Bone marrow (tissue), 2 donors: ENCODE results near the gene GMDS.
"Not testable (repeated sequence)": the region's sequence is repeated elsewhere in the genome, so short reads cannot be mapped to it uniquely, and the experiment has no call there.

Experiments used
- DNase-seq, 2 donors: peaks; one replicate each; lab custom pipeline; 2025; lab: John Stamatoyannopoulos, UW

GMDS gene

DNA sequence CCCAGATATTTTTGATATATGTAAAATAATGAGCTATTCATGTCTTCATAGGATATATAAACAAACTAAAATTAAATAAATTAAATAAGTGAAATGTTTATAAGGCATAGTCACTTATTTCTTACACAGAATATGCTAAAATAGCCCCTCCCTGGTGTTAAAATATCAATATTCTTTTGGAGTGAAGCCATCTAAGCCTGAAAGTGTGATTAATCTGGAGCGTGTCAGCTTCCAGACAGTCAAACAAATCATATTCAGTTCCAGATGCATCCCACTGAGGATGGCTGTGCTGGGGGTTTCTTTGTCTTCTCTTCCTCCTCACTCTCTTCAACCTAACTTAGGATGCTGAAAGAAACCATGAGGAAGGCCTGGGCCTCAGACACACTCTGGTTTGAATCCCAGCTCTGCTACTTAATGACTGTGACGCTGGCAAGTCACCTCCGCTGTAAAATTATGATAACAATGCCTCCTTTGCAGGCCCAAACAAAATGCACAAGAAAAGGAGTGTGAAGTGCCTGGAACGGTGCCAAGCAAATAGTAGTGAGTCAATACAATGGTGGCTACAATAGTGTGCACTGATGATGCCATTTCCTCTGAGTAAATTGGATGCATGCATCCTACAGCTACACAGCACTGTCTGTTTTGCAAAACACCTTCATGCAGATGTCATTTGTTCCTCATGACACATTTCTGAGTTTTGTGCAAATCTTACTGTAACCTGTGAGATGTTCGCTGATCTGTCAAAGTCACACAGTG is 474.3 kb downstream of the GMDS start:
- DNase-seq = no peak

DNA sequence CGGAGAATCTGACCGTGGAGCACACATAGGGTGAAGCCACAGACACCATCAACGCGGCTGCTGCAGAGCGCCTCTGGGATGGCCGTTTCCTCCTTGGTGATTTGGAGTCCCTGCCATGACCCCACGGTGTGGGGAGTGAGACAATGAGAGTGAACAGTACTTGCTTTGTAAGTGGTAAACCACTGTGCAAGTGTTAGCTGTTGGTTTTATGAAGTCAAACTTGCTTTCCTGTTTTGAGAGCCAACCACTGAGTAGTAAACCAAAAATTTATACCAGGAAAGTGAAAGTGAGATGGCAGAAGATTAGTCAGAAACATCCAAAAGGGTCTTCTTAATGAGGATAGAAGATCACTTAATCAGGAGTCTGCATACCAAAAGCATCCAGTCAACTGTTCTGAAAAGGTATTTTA is 475.0 kb downstream of the GMDS start:
- DNase-seq = no peak

DNA sequence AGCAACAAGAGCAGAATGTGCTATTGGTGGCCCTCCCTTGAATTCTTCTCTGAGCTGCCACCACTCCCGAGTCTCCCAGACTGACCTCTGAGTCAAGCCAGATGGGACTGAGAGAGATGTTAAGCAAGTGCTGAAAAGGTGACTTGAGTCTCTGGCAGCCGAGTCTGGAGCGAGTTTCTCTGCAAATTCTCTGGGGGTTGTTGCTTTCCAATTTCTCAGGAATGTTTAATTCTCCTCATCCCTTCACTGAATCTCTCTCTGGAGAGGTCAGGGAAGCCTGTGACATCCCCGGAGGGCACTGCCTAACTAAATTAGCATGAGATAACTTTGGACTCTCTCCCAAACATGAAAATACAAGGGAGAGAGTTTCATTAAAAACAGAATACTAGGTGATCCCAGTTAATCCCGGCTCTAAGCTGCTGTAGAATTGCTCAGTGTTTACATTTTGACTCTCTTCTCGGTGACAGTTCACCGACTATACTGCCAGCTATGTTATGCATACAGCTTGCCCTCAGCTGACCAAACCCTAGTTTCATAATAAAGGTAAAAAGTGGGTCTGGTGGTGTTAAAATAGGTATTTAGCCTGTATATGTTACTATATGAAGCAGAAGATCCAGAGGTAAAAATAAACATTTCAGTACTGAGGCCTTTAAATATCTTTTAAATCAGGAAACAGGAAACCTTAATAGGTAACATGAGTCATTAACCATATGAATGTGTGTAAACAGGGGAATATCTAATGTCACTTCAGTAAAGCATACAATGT is 477.7 kb downstream of the GMDS start:
- DNase-seq = no peak

DNA sequence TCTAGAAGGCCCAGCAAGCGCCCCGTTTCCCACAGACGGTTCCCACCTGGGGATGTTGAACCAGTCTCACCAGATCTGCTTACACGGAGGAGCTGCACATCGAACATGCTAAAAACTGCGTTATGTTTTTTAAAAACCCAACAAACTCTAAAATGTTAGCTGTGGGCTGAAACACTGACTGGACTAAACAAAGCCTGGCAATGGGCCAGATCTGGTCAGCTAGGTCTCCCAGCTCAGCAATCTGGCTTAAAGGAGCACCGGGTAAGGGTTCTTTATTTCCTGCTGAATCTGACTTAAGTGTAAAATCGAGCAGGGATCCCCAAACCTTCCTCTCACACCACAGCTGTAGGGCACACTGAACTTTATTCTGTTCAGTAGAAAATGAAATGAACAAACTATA is 478.8 kb downstream of the GMDS start:
- no peak for DNase-seq

DNA sequence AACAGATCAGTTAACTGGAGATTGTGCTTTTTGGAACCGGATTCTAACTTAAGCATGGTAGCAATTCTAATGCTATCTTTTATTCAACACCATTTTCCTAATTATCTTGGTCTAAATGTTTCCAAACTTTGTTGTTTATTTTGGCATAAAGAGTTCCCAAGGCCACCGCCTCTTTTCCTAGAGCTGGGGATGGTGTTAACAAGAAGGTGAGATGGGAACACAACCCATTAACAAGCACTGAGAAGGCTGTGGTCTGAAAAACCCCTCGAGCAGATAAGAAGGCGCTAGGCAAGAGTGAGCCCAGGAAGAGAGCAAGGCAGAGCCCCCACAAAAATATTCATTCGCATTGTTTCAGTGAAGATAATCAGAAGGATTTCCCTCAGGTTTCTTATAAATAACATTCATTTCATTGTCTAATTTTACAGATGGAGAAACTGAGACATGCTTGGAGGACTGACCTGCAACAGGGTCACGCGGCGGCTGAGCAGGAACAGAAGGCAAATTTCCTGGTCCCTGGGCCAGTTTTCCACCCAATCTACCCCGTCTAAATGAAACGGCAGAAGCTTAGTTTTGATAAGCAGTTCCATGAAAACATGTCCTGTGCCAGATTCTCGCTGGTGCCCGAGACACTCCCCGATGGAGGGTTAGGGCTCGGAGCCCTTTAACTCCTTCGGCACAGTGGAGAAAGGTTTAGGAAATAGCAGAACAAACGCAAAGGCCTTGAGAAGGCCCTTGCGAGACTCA is 480.1 kb downstream of the GMDS start:
- DNase-seq = no peak

DNA sequence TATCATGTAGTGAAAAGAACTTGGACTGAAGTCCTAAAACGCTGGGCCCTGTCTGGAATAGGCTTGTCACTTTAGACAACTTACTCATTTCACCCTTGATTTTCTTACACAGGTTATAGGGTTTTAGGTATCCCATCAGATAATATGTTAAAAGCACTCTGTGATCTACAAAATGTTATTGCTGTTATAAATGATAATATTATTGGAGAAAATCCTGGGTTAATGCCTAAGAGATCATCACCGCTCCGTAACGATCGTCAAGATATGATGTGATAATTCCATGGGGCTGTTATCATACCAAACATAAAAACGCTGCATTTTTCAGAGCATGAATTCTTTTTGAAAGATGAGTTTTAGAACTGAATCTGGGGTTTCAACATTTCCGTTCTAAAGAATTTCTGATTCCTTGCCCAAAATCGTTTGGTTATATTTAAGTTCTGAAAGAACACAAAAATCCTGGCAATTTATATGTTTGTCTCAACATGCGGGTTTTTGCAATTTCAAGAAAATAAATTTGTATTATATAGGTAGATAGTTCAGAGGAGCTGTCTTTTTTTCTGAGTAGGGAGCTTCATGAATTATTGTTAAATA is 480.9 kb downstream of the GMDS start:
- DNase-seq = no peak

DNA sequence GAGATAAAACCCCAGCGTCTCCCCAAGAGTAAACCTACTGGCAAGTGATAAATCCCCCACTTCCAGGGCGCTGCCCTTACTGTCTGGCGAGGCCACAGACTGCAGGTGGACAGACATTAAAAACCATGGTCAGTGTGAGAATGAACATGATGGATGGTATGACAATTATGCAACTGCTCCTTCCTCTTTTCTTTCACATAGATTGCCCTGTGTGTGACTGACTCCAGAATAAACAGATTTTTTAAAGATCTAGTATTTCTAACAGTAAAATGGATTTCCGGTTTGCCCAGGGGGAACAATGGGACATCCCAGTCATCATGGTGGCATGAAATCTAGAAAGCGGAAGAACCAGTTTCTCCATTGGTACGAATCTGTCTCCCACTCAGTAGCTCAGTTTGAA is 482.0 kb downstream of the GMDS start:
- DNase-seq = no peak

DNA sequence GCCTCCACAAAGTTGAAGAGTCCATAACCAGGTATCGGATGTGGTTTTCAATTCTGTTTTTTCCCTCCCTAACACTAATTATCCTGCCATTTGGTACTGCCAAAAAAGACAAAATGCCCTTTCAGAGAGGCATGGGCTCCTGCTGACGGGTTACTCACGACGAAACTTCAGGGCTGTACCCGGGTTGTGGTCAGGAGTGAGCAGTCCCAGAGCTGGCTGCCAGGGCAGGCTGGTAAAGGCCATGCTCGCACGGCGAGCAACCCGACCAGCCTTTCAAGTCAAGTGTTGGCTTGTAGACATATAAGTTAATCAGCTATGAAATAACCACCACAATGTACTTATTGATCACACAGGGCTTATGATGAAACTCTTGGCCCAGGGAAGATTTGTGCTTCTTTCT is 483.2 kb downstream of the GMDS start:
- no peak for DNase-seq

DNA sequence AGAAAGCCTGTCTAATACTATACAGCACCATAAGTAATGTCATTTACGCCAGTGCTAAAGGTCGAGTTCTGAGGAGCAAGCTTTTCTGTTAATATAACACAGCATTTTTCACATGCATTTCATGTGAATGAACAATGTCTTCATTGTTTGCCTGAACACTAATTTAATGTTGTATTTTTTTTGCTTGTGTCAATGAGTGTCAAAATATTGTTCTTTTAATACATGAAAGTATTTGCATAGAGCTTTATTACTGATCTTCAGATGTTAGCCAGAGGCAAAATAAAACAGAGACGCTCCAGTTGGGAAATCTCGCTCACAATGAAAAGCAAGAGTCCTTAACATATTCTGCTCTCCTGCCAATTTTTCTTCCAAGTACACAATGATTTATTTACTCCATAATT is 483.9 kb downstream of the GMDS start:
- no peak for DNase-seq

DNA sequence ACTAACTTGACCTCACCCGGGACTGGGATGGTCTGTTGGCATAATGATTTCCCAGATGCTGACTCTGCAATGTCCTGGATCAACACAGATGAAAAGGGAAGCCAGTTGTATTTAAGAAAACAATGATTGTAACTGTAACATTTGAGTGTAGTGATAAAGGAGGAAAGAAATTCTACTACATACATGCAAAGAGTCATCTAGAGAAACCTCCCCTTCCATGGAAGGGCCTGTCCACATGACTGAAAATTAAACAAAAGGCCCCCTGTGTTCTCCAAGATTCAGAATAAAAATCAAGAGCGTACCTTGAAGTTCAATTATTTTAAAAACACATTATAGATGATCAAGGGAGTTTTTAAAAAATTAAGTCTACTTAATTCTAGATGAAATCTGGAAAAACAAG is 484.5 kb downstream of the GMDS start:
- DNase-seq = no peak

DNA sequence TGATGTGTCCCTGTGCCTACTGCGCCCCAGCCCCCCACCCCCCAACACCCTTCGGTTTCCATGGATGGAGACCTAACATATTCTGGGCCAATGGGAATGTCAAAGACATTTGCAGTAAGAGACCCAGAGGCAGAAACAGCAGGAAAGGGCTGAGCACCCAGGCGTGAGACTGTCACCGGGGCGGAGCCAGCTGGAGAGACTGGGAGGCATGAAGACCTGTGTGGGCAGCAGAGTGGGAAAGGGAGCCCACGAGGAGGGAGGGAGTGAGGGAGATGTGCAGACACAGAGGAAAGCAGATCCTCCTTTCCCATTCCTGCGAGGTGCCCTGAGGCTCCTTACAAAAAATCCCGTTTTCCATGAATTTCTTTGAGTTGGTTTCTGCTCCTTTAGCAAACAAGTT is 485.5 kb downstream of the GMDS start:
- no peak for DNase-seq

DNA sequence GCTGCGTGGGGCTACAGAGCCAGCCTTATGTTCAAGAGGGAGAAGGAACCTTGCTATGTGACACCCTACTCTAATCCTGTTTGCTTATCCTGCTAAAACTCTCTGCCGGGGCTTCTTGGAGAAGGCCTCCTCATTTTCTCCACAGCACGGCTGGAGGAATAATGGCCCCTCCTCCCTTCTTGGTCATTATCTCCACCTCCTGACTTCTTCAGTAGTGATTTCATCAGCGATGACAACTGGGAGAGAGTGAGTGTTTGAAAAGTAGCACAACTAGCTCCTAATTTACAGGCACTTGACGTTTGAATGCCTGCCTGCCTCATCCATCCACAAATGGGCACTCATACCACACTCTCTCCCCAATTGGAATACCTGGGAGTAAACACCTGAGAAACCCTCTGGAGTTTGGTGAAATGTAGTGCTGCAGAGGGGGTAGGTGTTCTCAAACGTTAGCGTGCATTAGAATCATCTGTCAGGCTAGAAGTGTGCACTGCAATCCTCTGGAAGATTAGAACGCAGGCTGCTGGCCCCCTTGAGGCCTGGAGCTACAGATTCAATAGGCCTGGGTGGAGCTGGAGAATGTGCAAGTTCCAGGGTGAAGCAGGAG is 487.2 kb downstream of the GMDS start:
- DNase-seq = no peak

DNA sequence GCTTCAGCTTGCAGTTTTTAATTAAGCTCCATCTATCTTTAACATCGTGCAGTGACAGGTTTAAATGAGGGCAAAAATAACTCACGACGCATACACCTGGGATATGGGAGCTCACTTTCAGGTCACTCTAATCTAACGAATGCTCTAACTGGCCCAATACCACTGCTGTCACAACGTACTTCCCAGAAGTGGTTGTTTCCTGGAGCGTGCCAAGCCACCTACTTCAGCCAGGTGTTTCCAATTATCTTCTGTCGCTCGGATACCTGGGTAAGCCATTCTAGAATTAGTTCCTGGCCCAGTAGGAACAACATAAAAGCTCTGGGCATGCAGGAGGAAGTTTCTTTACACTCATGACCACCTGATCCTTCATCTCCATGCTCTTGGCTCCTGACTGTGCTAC is 488.3 kb downstream of the GMDS start:
- no peak for DNase-seq

DNA sequence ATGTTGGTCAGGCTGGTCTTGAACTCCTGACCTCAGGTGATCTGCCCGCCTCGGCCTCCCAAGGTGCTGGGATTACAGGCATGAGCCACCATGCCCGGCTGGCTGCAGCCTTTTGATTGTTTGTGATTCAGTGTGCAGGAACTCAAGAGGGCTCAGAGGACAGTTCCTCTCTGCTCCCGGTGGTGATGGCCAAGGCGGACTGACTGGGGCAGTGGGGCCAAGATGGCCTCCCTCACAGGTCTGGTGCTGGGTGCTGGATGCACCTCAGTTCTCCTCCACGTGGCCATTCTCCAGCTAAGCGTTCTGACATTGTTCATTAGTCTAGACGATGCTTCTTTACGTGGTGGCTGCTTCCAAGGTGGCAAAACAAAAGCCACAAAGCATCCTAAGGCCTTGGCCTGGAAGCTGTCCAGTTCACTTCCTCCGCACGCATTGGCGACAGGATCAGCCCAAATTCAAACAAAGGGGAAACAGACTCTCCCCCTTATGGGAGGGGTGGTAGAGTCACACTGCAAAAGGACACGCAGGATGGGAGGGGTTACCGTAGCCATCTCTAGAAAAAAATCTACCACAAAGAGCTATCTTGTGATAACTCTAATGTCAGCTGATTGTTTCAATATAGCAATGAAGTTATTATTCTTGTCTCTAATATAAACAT is 488.8 kb downstream of the GMDS start:
- DNase-seq = no peak

DNA sequence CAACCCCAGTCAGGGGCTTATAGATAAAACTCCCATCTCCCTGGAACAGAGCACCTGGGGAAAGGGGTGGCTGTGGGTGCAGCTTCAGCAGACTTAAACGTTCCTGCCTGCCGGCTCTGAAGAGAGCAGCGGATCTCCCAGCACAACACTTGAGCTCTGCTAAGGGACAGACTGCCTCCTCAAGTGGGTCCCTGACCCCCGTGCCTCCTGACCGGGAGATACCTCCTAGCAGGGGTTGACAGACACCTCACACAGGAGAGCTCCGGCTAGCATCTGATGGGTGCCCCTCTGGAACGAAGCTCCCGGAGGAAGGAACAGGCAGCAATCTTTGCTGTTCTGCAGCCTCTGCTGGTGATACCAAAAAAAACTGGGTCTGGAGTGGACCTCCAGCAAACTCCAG is 494.3 kb downstream of the GMDS start:
- DNase-seq = not testable (repeated sequence)

DNA sequence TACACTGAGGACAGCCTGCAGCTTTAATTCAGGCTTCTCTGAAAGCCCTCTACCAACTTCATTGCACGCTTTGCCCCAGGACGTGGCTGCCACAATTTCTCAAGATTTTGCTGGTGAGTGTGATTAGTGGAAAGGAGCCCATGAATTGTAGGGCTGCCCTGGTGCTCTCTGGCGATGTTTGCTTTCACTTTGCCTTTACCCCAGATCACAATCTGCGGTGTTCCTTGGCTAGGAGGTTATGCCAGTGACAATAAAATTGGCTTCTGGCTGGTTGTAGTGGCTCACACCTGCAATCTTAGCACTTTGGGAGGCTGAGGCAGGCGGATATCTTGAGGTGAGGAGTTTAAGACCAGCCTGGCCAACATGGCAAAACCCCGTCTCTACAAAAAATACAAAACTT is 496.4 kb downstream of the GMDS start:
- DNase-seq = no peak

DNA sequence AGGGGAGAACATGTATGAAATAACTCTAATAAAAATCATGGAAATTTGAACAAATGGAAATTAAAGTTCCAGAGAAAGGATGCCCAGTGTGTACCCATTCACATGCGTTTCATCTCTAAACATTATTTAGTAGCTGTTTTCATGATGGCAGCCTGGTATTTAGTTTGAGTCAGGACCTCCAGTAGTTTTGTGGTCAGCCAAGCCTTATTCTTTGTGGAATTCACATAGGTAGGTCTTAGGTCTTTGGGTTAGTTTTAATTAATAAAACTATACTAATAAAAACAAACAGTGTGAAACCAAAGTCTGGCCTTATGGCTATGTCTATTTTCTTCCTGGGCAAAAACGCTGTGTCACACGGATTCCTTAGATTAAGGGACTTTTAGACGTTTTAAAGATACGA is 497.9 kb downstream of the GMDS start:
- no peak for DNase-seq

DNA sequence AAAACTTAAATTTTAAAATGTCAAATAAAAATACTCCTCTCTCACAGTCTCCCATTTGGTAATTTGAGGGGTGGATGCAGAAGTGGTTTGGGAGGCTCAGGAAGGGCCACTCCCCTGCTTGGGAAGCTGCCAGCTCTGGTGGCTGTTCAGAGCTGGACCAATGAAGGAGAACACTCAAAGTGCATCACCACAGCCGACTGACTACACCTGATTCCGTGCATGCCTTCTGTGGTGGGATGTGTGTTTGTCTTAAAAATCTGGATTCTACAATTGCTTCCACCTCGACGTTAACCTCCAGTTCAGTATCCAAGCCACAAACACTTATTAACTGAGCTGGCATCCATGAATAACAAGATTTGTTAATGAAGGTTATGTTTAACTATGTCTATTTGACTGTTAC is 498.4 kb downstream of the GMDS start:
- no peak for DNase-seq

DNA sequence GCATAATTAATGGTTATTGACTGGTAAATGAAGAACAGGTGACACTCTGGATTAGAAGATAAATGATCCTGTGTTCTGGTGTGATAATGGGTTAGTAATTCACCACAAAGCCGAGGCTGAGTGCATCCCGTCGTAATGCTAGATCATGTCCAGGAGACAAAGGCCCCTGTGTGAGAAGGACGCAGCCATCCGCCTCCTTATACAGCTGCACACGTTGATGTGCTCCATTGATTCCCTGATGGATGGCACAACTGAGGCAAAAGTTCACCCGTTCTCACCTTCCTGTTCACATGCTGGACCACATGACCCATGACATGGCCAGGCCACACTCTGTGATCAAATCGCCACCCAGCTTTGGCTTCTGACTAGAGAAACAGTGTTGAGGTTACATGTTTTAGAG is 499.6 kb downstream of the GMDS start:
- DNase-seq = no peak

DNA sequence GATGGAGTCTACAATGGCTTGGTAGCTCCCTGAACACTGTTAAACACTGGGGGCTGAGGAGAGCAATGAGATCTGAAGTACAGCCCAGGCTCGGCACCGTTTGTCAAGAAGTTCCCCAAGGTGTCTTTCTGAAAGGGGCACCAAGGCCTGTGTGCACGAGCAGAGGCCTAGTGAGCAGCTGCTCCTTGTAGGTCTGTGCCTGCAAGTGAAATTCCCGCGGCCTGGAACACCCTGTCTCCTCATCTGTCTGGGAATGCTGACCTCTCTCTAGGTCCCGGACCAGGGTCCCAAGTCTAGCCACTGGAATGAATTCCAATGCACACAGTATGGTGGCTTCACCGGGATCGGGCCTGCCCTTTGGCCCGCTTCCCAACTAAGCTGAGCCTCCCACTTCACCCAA is 500.9 kb downstream of the GMDS start:
- DNase-seq = no peak

DNA sequence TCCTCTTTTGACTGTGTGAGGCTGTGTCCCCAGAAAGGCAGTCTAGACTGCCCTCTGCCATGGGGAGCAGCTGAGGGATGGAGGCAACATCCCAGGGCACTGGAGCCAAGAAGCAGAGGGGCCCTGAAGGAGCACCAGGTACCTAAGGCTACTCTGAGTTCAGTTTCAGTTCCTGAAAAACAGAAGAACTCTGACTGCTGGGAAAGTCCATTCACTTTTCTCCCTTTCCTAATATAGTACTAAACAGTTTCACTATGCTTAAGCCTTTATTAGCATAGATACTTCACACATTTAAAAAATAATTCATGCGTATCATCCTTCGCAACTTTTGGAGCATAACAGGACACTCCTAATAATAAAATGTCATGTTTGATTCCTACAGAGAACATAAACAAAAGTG is 505.7 kb downstream of the GMDS start:
- DNase-seq = no peak

DNA sequence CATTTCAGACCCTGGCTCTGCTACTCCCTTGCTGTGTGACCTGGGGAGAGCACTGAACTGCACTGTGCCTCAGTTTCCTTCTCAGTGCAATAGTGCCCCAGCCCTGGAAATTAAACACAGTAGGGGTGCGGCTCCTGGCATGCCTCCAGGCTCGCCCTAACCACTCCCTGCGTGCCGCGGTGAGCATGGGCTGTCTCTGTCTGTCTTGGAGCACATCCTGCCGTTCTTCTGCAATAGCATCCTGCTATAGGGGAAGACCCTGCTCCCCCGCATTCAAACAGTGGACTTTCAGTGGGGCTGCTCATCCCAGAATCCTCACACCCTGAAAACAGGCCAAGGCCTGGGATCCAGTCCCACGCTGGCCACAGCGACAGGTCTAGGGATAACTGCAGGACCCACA is 506.2 kb downstream of the GMDS start:
- no peak for DNase-seq
